HepG2 (cell line): ENCODE measurements around the gene CRIM1.

ENCODE experiments used
- ARNT2 ChIP-seq: sonication (generic); formaldehyde crosslinking; IDR thresholded peaks from 2 replicates; pipeline ENCODE4 v1.8.0; 2022; ENCODE audit warnings: mild to moderate bottlenecking, low read depth, missing genetic modification reagents, moderate library complexity
- BRCA1 ChIP-seq: sonication (generic); formaldehyde crosslinking; IDR thresholded peaks from 2 replicates; pipeline ENCODE4 v1.4.0; 2020; ENCODE audit warnings: missing genetic modification reagents
- CCAR2 ChIP-seq: fragments of 200-400 bp; formaldehyde crosslinking; optimal IDR thresholded peaks from 2 replicates; pipeline ENCODE3; 2018; ENCODE audit warnings: low read depth, mild to moderate bottlenecking, low read length, moderate library complexity
- FOXK2 ChIP-seq: fragments of 450-650 bp; IDR thresholded peaks from 2 replicates; pipeline ENCODE4 v1.6.1; 2016
- GTF2F1 ChIP-seq: fragments of 150-350 bp; IDR thresholded peaks from 2 replicates; pipeline ENCODE4 v1.6.1; 2014; ENCODE audit warnings: low read length
- IRF2 ChIP-seq: IDR thresholded peaks from 2 replicates; pipeline ENCODE4 v1.6.1; 2018; ENCODE audit warnings: missing genetic modification reagents, missing compliant biosample characterization
- NFKBIZ ChIP-seq: IDR thresholded peaks from 2 replicates; pipeline ENCODE4 v1.6.1; 2018; ENCODE audit warnings: missing genetic modification reagents, missing compliant biosample characterization
- NFRKB ChIP-seq: fragments of 450-650 bp; IDR thresholded peaks from 2 replicates; pipeline ENCODE4 v1.6.1; 2017
- NR2F1 ChIP-seq, 2 experiments: fragments of 450-650 bp in 1 of 2; formaldehyde crosslinking in 1 of 2; IDR thresholded peaks; 2 replicates each; pipeline versions ENCODE4 v1.5.0 to v1.6.1; 2016 to 2020; ENCODE audit warnings: mild to moderate bottlenecking in 1 of 2, missing compliant biosample characterization in 1 of 2, missing genetic modification reagents in 1 of 2, moderate library complexity in 1 of 2
- POLR2AphosphoS5 ChIP-seq: IDR thresholded peaks from 2 replicates; pipeline ENCODE4 v1.6.1; 2012; ENCODE audit warnings: low read depth, low read length
- ZNF460 ChIP-seq: sonication (generic); formaldehyde crosslinking; IDR thresholded peaks from 2 replicates; pipeline ENCODE4 v1.5.1; 2020; ENCODE audit warnings: missing genetic modification reagents, mild to moderate bottlenecking, borderline replicate concordance
- ZNF678 ChIP-seq: sonication (generic); formaldehyde crosslinking; IDR thresholded peaks from 2 replicates; pipeline ENCODE4 v1.4.0; 2020; ENCODE audit warnings: mild to moderate bottlenecking, missing genetic modification reagents
- TF ChIP-seq, protein P1 (sequence below): sonication (generic); formaldehyde crosslinking; IDR thresholded peaks from 2 replicates; pipeline ENCODE4 v1.5.0; 2020; ENCODE audit warnings: mild to moderate bottlenecking, missing genetic modification reagents, moderate library complexity
- TF ChIP-seq, protein P2 (sequence below): fragments of 450-650 bp; IDR thresholded peaks from 2 replicates; pipeline ENCODE4 v1.6.1; 2017

- TF ChIP-seq POLR2AphosphoS5 (no peak), ARNT2 (CRISPR knock-in tag) (no peak), BRCA1 (CRISPR knock-in tag) (no peak), ZNF460 (no peak), NR2F1 (CRISPR knock-in tag; IDR thresholded peaks at IDR 0.05) (no peak), NFKBIZ (CRISPR knock-in tag) (no peak), NFRKB (no peak), ZNF678 (no peak), CCAR2 (no peak), FOXK2 (no peak), GTF2F1 (no peak), IRF2 (no peak)
- TF ChIP-seq, protein P1, sequence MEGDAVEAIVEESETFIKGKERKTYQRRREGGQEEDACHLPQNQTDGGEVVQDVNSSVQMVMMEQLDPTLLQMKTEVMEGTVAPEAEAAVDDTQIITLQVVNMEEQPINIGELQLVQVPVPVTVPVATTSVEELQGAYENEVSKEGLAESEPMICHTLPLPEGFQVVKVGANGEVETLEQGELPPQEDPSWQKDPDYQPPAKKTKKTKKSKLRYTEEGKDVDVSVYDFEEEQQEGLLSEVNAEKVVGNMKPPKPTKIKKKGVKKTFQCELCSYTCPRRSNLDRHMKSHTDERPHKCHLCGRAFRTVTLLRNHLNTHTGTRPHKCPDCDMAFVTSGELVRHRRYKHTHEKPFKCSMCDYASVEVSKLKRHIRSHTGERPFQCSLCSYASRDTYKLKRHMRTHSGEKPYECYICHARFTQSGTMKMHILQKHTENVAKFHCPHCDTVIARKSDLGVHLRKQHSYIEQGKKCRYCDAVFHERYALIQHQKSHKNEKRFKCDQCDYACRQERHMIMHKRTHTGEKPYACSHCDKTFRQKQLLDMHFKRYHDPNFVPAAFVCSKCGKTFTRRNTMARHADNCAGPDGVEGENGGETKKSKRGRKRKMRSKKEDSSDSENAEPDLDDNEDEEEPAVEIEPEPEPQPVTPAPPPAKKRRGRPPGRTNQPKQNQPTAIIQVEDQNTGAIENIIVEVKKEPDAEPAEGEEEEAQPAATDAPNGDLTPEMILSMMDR (CRISPR knock-in tag): no peak
- TF ChIP-seq, protein P2, sequence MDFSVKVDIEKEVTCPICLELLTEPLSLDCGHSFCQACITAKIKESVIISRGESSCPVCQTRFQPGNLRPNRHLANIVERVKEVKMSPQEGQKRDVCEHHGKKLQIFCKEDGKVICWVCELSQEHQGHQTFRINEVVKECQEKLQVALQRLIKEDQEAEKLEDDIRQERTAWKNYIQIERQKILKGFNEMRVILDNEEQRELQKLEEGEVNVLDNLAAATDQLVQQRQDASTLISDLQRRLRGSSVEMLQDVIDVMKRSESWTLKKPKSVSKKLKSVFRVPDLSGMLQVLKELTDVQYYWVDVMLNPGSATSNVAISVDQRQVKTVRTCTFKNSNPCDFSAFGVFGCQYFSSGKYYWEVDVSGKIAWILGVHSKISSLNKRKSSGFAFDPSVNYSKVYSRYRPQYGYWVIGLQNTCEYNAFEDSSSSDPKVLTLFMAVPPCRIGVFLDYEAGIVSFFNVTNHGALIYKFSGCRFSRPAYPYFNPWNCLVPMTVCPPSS: no peak
Measured at GRCh38 chr2:36478332-36478738, 122.8 kb downstream of the CRIM1 start.
